Fibroblast of peridontal ligament (primary cell): ENCODE measurements around the gene ZSCAN12.
"Not testable (repeated sequence)": the region's sequence is repeated elsewhere in the genome, so short reads cannot be mapped to it uniquely, and the experiment has no call there.

Experiments used
- DNase-seq: peaks from one replicate; pipeline ENCODE4 v3.0.0-alpha.2; 2010; ENCODE audit errors: extremely low read depth

The ZSCAN12 gene

DNA sequence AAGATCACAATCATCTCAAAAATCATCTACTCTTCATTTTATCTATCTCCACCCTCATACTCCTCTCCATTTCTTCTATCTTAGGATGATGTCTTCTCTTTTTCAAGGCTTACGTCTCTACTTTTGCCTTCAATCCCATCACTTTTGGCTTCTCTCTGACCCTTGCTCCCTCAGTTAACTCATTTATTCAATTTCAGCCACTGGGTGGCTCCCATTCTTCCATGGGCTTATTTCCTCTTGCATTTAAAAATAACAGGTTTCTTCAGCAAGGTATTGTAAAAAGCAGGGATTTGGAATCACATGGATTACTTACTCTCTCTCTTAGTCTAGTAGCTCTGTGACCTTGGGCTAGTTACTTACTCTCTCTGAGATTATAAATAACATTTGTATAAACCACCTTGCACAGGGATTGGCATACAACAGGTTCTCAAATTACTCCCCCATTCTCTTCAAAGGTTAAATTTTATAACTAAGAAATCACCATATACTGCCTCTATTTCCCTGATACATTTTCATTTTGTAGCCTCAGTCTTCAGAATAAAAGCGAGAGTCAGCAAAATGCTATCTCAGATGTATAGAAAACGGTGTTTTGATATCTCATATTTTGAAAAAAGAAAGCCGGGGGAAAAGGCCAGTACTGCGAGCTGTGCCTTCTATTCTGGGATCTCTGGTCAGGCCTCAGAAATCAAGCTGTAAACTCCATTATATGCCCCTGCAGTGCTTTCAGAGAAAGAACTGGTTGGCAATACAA, 5.5 kb downstream of the ZSCAN12 start:
- DNase-seq = peak; percentile 31

DNA sequence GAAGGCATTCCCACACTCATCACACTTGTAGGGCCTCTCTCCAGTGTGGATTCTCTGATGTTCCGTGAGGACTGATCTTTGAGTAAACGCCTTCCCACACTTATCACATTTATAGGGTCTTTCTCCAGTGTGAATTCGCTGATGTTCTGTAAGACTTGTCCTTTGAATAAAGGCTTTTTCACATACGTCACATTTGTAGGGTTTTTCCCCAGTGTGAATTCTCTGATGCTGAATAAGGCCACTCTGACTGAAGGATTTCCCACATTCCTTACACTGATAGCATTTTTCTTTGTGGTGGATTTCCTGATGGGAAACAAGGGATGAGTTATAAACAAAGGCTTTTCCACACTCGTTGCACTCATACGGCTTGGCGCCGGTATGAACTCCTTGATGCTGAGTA, 8.9 kb downstream of the ZSCAN12 start:
- DNase-seq = no peak

DNA sequence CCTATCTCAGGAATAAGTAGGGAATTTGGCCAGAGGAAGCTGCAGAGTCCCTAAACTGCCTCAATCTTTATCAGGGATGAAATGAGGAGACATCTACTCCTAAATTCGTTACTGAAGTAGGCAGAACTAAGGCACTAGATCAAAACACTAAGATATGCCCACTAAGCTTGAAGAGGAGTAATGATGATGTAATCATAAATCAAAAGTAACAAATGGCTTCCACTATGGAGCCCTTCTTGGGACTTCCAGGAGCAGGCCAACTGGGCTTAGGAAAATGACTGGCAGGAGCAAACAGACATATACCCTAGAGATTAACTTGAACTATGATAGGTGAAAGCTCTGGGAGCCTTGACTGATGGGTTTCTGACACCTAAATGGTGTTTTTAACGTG, 15.4 kb downstream of the ZSCAN12 start:
- no peak for DNase-seq

DNA sequence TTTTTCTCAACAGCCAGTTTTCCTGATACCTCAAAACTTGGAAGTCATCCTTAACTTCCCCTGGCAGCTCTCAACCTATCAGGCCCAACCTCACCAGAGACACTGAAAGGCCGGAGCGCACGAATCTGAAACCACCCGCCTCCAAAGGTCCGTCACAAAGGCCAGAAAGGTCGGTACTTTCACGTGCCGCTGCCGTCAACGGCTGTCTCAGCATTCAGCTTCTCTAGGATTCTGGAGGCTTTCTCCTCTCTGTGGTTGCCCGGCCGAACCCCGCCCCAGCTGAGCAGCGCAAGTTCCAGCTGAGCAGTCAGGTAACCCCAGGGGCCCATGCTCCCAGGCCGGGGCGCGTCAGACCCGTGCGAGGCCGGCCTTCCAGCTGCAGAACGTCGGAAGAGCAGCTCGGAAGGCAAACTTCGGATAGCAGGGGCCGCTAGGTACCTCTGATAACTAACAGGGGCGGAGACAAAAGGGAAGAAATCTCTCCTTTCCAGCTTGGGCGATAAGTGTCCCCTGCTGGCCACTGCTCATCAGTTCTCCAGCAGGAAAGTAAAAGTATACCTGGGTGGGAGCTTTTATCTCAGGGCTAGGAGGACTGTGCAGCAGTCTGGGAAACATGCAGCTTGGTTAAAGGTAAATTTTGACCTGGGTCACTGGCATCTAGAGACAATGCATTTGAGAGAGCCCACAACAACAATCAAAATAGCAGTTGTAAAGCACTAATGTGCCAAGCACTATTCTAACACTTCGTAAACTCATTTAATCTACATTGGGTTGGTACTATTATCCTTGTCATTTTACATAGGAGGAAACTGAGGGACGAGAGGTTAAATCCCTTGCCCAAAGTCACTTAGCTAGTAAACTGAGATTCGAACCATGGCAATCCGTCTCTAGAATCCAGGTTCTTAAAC, 16.1 kb downstream of the ZSCAN12 start:
- DNase-seq = peak; percentile 92

DNA sequence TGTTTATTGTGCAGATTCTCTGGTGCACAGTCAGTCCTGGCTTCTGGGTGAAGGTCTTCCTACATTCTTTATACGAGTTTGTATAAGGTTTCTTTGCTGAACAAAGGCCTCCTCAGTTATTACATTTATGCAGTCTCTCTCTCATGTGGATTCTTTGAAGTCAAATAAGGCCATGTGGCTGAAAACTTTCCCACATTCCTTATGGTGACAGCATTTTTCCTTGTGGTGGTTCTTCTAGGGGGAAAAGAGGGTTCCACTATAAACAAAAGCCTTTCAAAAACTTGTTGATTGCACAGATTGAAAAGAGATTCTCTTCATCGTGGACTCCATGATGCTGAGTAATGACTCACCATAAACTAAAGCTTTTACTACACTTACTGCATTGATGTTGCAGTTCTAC, 19.2 kb downstream of the ZSCAN12 start:
- no peak for DNase-seq

- DNase-seq = no peak
Measured at GRCh38 chr6:28378644-28379043, 20.9 kb downstream of the ZSCAN12 start.

DNA sequence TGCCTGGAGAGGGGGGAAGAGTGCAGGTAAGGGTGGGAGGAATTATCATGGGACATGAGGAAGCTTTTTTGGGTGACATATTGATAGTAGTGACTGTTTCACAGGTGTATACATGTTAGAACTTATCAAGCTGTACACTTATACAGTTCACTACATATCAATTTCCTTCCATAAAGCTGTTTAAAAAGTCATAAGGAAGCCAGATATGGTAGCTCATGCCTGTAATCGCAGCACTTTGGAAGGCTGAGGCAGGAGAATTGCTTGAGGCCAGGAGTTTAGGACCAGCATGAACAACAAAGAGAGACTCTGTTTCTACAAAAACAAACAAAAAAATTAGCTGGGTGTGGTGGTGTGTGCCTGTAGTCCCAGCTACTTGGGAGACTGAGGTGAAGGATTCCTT, 21.7 kb downstream of the ZSCAN12 start:
- DNase-seq = no peak

GRCh38 chr6:28373925-28374324, 25.6 kb downstream of the ZSCAN12 start:
- no peak for DNase-seq

DNA sequence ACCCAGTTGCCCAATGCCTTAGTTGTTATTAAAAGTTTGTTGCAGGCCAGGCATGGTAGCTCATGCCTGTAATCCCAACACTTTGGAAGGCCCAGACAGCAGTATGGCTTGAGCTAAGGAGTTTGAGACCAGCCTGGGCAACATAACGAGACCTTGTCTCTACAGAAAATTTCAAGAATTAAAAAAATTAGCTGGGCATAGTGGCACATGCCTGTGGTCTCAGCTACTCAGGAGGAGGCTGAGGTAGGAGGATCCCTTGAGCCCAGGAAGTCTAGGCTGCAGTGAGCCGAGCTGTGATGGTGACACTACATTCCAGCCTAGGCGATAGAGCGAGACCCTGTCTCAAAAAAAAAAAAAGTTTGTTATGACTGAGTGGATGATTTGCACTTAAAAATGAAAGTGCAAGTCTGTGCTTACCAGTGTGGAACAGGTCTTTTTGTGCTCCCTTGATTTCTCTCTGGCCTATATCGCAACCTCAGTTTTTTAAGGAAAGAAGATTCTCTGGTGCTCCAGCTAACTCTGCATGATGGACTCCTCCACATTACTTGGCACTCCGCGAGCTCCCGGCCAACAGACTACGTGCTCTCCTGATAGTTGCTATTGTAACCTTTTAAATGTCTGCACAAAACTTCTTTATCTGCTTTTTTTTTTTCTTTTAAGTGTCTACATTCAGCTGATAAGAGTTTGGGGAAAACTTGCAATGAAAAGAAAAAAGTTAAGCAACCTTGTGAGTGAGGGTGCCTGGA, 27.7 kb downstream of the ZSCAN12 start:
- no peak for DNase-seq

DNA sequence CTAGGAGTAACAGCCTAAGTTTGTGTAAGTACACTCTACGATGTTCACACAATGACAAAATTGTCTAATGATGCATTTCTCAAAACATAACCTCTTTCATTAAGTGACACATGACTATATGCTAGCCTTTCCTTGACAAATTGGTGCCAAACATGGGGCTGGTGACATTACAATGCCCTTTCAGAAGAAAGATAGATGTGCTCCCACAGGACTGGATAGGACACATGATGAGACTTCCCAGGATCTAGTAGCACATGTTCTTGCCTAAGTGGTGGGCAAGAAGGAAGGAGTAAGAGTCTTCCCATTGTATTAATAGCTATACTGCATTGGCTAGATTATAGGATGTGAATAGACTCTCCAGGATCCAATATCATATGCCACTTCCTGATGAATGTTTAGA, 28.3 kb downstream of the ZSCAN12 start:
- no peak for DNase-seq

DNA sequence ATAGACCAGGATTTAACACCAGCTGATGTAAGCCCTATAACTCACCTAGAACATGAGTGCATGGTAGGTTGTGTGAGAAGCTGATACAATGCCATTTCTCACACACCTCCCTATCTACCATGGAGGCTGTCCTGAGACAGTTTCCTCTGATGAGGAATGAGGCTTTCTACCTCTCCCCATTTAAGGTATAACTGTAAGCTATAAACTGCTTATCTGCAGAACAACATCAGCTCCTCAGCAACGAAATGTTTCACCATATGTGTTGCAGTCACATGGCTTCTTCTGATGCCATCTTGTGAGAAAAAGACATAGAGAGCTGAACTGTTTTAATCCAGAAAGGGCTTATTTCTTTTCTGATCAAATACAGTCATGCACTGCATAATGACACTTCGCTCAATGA, 29.1 kb downstream of the ZSCAN12 start:
- DNase-seq = no peak

DNA sequence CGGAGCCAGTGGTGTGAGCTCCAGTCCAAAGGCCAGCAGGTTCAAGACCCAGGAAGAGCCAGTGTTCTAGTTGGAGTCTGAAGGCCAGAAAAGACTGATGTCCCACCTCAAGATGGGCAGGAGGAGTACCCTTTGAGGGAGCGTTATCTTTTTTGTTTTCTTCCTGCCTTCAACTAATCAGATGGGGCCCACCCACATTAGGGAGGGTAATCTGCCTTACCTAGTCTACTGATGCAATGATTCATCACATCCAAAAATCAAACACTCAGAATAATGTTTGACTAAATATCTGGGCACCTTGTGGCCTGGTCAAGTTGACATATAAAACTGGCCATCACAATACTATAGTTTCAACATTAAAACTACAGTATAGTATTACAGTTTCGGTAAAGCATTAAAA, 30.1 kb downstream of the ZSCAN12 start:
- no peak for DNase-seq

DNA sequence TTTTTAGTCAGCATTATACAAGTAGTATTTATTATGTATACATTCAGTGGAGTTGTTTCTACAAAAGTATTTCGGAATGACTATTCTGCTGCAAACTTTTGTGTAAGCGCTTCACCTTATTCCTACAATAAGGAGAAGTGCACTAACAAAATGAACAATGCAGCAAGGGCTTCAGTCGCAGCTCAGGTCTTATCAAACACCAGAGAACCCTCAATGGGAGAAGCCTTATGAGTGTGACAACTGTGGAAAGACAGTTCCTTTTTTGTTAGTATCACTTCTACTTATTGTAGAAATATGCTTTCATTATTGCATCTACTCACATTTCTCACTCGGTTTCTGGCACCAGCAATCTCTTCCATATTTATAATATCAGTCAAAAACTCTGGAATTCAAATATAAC, 31.0 kb downstream of the ZSCAN12 start:
- DNase-seq = no peak

- not testable (repeated sequence) for DNase-seq
Measured at GRCh38 chr6:28365590-28365989, 34.0 kb downstream of the ZSCAN12 start.

- DNase-seq = no peak
Measured at GRCh38 chr6:28360961-28361360, 38.6 kb downstream of the ZSCAN12 start.

DNA sequence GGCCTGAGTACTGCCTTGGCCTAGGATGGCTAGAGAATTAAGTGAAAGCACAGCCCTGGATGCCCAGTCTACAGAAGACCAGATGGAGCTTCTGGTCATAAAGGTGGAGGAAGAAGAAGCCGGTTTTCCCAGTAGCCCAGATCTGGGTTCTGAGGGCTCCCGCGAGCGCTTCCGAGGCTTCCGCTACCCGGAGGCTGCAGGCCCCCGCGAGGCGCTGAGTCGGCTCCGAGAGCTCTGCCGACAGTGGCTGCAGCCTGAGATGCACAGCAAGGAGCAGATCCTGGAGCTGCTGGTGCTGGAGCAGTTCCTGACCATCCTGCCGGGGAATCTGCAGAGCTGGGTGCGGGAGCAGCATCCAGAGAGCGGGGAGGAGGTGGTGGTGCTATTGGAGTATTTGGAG, 40.0 kb downstream of the ZSCAN12 start:
- DNase-seq = not testable (repeated sequence)

DNA sequence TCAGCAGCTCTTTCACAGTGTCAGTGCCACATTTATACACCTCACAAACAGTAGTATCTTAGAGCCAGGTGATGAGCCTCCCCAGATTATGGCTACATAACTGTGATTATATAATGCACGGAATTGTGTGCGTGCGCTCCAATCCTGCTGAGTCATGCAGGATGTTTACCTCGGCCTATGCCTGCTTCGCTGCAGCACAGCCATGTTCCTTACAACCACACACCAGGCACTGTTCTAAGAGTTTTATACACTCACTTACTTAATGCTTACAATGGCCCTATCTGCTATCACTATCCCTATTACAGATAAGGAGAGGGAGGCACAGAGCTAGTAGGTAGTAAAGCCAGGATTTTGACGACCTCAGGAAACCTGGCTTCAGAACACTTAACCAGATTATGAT, 42.5 kb downstream of the ZSCAN12 start:
- no peak for DNase-seq

DNA sequence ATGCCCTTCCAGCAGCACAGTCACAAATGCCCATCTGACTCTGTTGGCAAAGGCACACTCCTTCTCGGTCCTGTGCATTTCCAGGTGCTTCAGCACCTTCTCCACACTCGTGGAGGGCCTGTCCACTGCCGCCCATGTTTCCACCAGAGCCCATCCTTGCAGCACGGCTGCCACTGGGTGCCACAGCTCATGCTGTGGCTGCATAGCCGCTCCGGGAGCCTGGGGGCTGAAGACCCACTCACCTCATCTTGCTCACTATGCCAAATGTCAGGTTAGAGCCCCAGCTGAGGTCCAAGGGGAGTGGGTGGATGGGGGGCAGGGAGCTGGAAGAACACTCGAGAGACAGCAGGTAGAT, 42.9 kb downstream of the ZSCAN12 start:
- no peak for DNase-seq

DNA sequence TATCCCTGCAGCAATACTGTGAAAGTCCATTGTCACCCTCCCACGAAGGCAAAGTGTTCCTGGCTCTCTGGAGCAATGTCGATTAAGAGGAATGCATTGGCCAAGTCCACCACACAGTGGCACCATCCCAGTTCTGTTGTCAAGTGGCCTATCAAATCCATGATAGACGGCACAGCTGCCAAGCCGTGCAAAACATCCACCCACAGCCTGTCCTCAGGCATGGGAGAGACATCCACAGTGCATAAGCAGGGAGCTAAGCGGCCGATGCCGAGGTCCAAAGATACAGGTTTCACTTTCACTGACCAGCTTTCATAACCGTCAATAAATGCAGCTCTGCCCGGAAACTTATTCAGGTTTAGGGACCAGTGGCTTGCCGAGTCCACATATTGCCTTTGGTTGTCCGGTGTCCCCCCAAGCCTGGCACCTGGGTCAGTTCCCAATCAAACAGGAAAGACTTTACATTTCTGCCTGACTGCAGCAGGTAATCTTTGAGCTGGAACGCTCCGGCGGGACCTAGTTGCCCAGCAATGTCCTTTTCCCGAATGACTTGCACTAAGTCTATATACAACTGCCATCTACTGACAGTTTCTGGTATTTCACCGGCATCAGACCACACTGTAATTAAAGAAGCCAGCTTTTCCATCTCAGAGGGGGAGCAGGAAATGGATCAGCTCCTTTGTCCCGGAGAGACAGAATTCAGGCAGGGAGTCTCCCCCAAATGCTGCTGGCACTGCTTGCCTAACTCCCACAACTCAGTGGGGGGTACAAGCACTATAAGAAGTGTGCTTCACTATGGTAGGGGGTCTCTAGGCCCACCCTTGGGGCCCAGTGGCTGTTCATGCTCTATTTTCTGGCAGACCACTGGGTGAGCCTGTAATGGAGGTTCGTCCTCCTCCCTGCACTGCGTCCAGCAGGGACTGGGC, 43.5 kb downstream of the ZSCAN12 start:
- DNase-seq = peak; percentile 94

DNA sequence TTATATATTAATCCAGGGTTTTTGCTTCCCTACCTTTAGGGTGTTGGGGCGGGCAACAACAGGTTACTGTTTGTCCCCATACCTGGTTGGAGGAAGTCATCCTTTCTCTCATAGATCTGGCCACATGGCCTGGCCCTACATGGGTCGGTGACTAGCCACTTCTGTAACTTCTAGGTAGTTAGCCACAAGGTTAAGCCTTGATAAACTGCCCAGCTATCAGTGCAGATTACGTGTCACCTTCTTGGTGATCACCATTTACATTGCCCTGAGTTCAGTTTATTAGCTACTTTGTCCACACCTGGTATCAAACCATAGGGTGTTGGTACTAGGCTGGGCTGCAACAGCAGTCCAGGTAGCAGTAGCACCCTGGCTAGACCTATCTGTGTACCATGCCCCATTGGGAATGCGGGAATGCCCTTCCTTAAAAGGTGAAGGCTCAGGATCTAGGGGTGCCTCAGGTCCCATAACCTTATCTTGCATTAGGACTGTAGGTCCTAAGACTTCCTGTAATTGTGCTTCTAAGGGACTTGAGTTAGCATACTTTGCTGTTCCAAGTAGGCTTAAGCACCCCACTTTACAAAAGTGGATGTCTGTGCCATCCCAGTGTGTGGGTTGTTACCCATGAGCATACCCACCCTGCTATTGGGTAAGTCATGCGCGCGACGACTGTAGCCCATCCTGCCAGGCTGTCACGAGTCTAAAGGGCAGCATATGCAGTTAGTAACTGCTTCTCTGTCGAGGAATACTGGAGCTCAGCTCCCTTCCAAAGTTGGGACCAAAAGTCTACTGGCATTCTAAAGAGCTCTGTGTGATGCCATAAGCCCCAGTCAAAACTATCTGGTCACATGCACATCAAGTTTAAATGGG, 44.6 kb downstream of the ZSCAN12 start:
- DNase-seq = no peak
